HG03066 (cell line): ENCODE results near the gene LDAH.
A peak's percentile ranks its signal among the peaks of the same experiment; 100 is the strongest.

Experiments
- ATAC-seq: cut with Tn5 transposase; IDR thresholded peaks from one replicate; pipeline ENCODE4 v1.9.1; 2021; ENCODE audit warnings: low read depth; ENCODE audit not compliant: unreplicated experiment

LDAH gene

GRCh38 chr2:20822535-20823490, at the start of gene LDAH:
LDAH (minus strand) TSS chr2:20823101; CDS start chr2:20801463, 21,638 bp downstream.
- ATAC-seq, result peak; percentile 86

GRCh38 chr2:20868377-20868776, 45.5 kb upstream of the LDAH start:
- peak; percentile 60 for ATAC-seq

GRCh38 chr2:20862850-20863249, 39.9 kb upstream of the LDAH start:
- no peak for ATAC-seq

- no peak for ATAC-seq
Observed at GRCh38 chr2:20855456-20855855, 32.6 kb upstream of the LDAH start.

- ATAC-seq, result no peak
Observed at GRCh38 chr2:20852670-20853069, 29.8 kb upstream of the LDAH start.

GRCh38 chr2:20852139-20852538, 29.2 kb upstream of the LDAH start:
- ATAC-seq, result no peak

- ATAC-seq, result no peak
Observed at GRCh38 chr2:20844246-20844645, 21.3 kb upstream of the LDAH start.

GRCh38 chr2:20839052-20839451, 16.2 kb upstream of the LDAH start:
- ATAC-seq, result no peak

GRCh38 chr2:20838016-20838415, 15.1 kb upstream of the LDAH start:
- no peak for ATAC-seq

GRCh38 chr2:20836521-20836920, 13.6 kb upstream of the LDAH start:
- no peak for ATAC-seq

GRCh38 chr2:20834331-20834730, 11.4 kb upstream of the LDAH start:
- no peak for ATAC-seq

GRCh38 chr2:20832606-20833005, 9.7 kb upstream of the LDAH start:
- ATAC-seq, result no peak

- ATAC-seq, result no peak
Observed at GRCh38 chr2:20829861-20830260, 7.0 kb upstream of the LDAH start.

- no peak for ATAC-seq
Observed at GRCh38 chr2:20823917-20824316, 1.0 kb upstream of the LDAH start.

- ATAC-seq, result no peak
Observed at GRCh38 chr2:20818820-20819219, 4.1 kb downstream of the LDAH start.

GRCh38 chr2:20815216-20815615, 7.7 kb downstream of the LDAH start:
- no peak for ATAC-seq

GRCh38 chr2:20812779-20813178, 10.1 kb downstream of the LDAH start:
- ATAC-seq, result no peak

GRCh38 chr2:20806286-20806685, 16.6 kb downstream of the LDAH start:
- ATAC-seq, result no peak

GRCh38 chr2:20803974-20804373, 18.9 kb downstream of the LDAH start:
- ATAC-seq, result no peak

- no peak for ATAC-seq
Observed at GRCh38 chr2:20803226-20803682, 19.6 kb downstream of the LDAH start.

- no peak for ATAC-seq
Observed at GRCh38 chr2:20797096-20797495, 25.8 kb downstream of the LDAH start.

GRCh38 chr2:20796374-20796791, 26.5 kb downstream of the LDAH start:
- ATAC-seq, result peak; percentile 57
